ENCODE results near the gene ARL16. TPM values are rescaled to one million over a fixed set of nuclear protein-coding genes. Genes with fewer than 3 reads are reported as not detected.

The ARL16 gene
- polyA plus RNA-seq, 1 experiment = 70.8 TPM

- H3K4me3 ChIP-seq (ENCODE audit: low read depth, low read length) = peak within 1 kb of the TSS; percentile 62
- TF ChIP-seq, protein P1, sequence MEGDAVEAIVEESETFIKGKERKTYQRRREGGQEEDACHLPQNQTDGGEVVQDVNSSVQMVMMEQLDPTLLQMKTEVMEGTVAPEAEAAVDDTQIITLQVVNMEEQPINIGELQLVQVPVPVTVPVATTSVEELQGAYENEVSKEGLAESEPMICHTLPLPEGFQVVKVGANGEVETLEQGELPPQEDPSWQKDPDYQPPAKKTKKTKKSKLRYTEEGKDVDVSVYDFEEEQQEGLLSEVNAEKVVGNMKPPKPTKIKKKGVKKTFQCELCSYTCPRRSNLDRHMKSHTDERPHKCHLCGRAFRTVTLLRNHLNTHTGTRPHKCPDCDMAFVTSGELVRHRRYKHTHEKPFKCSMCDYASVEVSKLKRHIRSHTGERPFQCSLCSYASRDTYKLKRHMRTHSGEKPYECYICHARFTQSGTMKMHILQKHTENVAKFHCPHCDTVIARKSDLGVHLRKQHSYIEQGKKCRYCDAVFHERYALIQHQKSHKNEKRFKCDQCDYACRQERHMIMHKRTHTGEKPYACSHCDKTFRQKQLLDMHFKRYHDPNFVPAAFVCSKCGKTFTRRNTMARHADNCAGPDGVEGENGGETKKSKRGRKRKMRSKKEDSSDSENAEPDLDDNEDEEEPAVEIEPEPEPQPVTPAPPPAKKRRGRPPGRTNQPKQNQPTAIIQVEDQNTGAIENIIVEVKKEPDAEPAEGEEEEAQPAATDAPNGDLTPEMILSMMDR (IDR thresholded peaks at IDR 0.05; ENCODE audit: insufficient read depth, low read depth, low read length) = peak; percentile 25
- DNase-seq (ENCODE audit: low read depth) = peak; percentile 49
- peaks cover 36% of the 10 kb centered on the region for H3K36me3 ChIP-seq (ENCODE audit: control insufficient read depth, insufficient read depth, low read length)
- no peaks in the 10 kb centered on the region for H3K27me3 ChIP-seq (ENCODE audit: control insufficient read depth, insufficient read depth, low read length)
- POLR2A ChIA-PET = interaction anchor here (0.6 kb wide), 1 partner anchor 9 kb away, joined by 11 read pairs; no protein-coding TSS in a partner anchor
- CTCF ChIA-PET = interaction anchor here (0.8 to 1.3 kb wide), 3 partner anchors 11 to 20 kb away, joined by 3 read pairs; partner anchors contain the start of genes ARL16 and HGS
Measured at GRCh38 chr17:81702934-81703746, 19.5 kb upstream of the ARL16 start, which contains the start of gene MRPL12. MRPL12 (plus strand) TSS chr17:81703367; CDS start chr17:81703502, 135 bp downstream.

GRCh38 chr17:81701288-81702071 is 17.9 kb upstream of the ARL16 start:
- DNase-seq (ENCODE audit: low read depth) = no peak
- TF ChIP-seq, protein P1 (IDR thresholded peaks at IDR 0.05; ENCODE audit: insufficient read depth, low read depth, low read length) = 0 out of 2 replicates have a peak, but pooled peaks have one; percentile 8
- H3K36me3 ChIP-seq (ENCODE audit: control insufficient read depth, insufficient read depth, low read length) = peaks cover 36% of the 10 kb centered on the region
- CTCF ChIA-PET = interaction anchor here (1.1 kb wide), 1 partner anchor 9 kb away, joined by 4 read pairs; no protein-coding TSS in a partner anchor
- H3K27me3 ChIP-seq (ENCODE audit: control insufficient read depth, insufficient read depth, low read length) = no peaks in the 10 kb centered on the region
- peak overlapping the region; percentile 62 for H3K4me3 ChIP-seq (ENCODE audit: low read depth, low read length)
- POLR2A ChIA-PET = no interaction called here

DNA sequence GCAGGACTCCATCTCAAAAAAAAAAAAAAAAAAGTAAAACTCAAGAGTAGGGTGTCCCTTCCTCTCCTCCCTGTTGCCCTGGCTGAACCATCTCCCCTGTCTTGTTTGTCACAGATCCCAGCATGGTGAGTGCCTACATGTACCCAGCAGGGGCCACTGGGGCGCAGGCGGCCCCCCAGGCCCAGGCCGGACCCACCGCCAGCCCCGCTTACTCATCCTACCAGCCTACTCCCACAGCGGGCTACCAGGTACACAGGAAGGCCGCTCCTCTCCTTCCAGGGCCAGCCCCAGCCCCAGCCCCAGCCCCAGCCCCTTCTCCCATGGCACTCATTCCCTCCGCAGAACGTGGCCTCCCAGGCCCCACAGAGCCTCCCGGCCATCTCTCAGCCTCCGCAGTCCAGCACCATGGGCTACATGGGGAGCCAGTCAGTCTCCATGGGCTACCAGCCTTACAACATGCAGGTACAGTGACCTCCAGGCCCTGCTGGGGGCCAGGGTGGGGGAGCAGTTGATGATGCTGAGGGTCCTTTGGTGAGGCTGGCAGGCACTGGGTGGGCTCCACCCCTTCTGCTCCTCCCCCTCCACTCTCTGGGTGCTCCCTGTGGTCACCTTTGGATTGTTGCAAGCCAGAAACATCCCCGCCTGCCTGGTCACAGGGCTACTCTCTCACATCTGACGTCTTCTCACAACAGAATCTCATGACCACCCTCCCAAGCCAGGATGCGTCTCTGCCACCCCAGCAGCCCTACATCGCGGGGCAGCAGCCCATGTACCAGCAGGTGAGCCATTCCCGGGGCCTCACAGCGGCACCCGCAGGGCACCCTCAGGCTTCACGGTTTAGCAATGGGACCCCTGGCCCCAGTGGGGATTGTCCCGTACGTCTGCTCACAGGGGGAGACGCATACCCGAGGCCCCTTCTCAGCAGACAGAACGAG is 17.0 kb upstream of the ARL16 start:
- CTCF ChIA-PET = no interaction called here
- no peak for DNase-seq (ENCODE audit: low read depth)
- POLR2A ChIA-PET = no interaction called here
- Histone ChIP-seq H3K27me3 (ENCODE audit: control insufficient read depth, insufficient read depth, low read length) (no peaks in the 10 kb centered on the region), H3K36me3 (ENCODE audit: control insufficient read depth, insufficient read depth, low read length) (peaks cover 40% of the 10 kb centered on the region), H3K4me3 (ENCODE audit: low read depth, low read length) (no peak overlapping the region)
- TF ChIP-seq, protein P1 (IDR thresholded peaks at IDR 0.05; ENCODE audit: insufficient read depth, low read depth, low read length) = no peak

- H3K36me3 ChIP-seq (ENCODE audit: control insufficient read depth, insufficient read depth, low read length) = peaks cover 49% of the 10 kb centered on the region
- no peaks in the 10 kb centered on the region for H3K27me3 ChIP-seq (ENCODE audit: control insufficient read depth, insufficient read depth, low read length)
- TF ChIP-seq, protein P1 (IDR thresholded peaks at IDR 0.05; ENCODE audit: insufficient read depth, low read depth, low read length) = no peak
- DNase-seq (ENCODE audit: low read depth) = no peak
- ChIA-PET POLR2A (no interaction called here), CTCF (no interaction called here)
- H3K4me3 ChIP-seq (ENCODE audit: low read depth, low read length) = no peak overlapping the region
Measured at GRCh38 chr17:81697261-81698044, 13.9 kb upstream of the ARL16 start.

All from BJ (cell line).